GM23338 (cell line): ENCODE measurements around the gene ENPP1. TPM values are rescaled to one million over a fixed set of nuclear protein-coding genes. Genes with fewer than 3 reads are reported as not detected.

Experiments
- ATAC-seq: fragments of 200-7000 bp; cut with Tn5 transposase; 3 replicates; pipeline ENCODE4 v1.9.1; 2020
- DNase-seq: peaks from one replicate; pipeline ENCODE4 v3.0.0-alpha.2; 2015; ENCODE audit warnings: low spot score
- H2AFZ ChIP-seq: fragments of 200-600 bp; sonication (generic); 2 replicates; pipeline ENCODE4 v1.8.0; 2016; ENCODE audit warnings: antibody characterized with exemption, mild to moderate bottlenecking, moderate library complexity
- H3F3A ChIP-seq: fragments of 200-600 bp; sonication (generic); replicated peaks from 2 replicates; pipeline ENCODE4 v1.8.0; 2017; ENCODE audit warnings: antibody characterized with exemption, mixed run types, low read depth
- H3K27ac ChIP-seq: fragments of 200-600 bp; sonication (generic); 2 replicates; pipeline ENCODE4 v1.6.1; 2016; ENCODE audit warnings: low read depth
- H3K27me3 ChIP-seq: fragments of 200-600 bp; sonication (generic); 2 replicates; pipeline ENCODE4 v1.8.0; 2016; ENCODE audit warnings: mild to moderate bottlenecking, mixed run types, moderate library complexity; ENCODE audit not compliant: insufficient read depth
- H3K36me3 ChIP-seq: fragments of 200-600 bp; sonication (generic); 2 replicates; pipeline ENCODE4 v1.8.0; 2016; ENCODE audit warnings: mild to moderate bottlenecking; ENCODE audit not compliant: insufficient read depth
- H3K4me1 ChIP-seq: fragments of 200-600 bp; sonication (generic); 2 replicates; pipeline ENCODE4 v1.8.0; 2016; ENCODE audit warnings: mild to moderate bottlenecking, moderate library complexity; ENCODE audit not compliant: insufficient read depth
- H3K4me2 ChIP-seq: fragments of 200-600 bp; sonication (generic); 2 replicates; pipeline ENCODE4 v1.7.1; 2017; ENCODE audit warnings: mixed run types
- H3K4me3 ChIP-seq: fragments of 200-600 bp; sonication (generic); 2 replicates; pipeline ENCODE4 v1.6.1; 2016; ENCODE audit warnings: mixed run types
- H3K79me2 ChIP-seq: fragments of 200-600 bp; sonication (generic); replicated peaks from 2 replicates; pipeline ENCODE4 v1.8.0; 2017; ENCODE audit warnings: mild to moderate bottlenecking; ENCODE audit not compliant: insufficient read depth
- H3K9me2 ChIP-seq: fragments of 200-600 bp; sonication (generic); 2 replicates; pipeline ENCODE4 v1.8.0; 2017; ENCODE audit not compliant: insufficient read depth
- H4K20me1 ChIP-seq: fragments of 200-600 bp; sonication (generic); replicated peaks from 2 replicates; pipeline ENCODE4 v1.8.0; 2017; ENCODE audit warnings: mild to moderate bottlenecking; ENCODE audit not compliant: insufficient read depth
- H3K27ac Mint-ChIP-seq: 2 replicates; pipeline ENCODE4 v1.8.0; 2020; ENCODE audit warnings: inconsistent platforms, mild to moderate bottlenecking, moderate library complexity, mixed read lengths
- H3K27me3 Mint-ChIP-seq: 3 replicates; pipeline ENCODE4 v1.8.0; 2022; ENCODE audit warnings: low read depth, mild to moderate bottlenecking, moderate library complexity, mixed read lengths, inconsistent platforms; ENCODE audit not compliant: insufficient read depth, poor library complexity
- H3K36me3 Mint-ChIP-seq: 3 replicates; pipeline ENCODE4 v1.8.0; 2021; ENCODE audit warnings: low read depth, mild to moderate bottlenecking, inconsistent platforms, moderate library complexity, mixed read lengths
- H3K4me1 Mint-ChIP-seq: 3 replicates; pipeline ENCODE4 v1.8.0; 2020; ENCODE audit warnings: mild to moderate bottlenecking, inconsistent platforms, mixed read lengths
- H3K4me3 Mint-ChIP-seq: 3 replicates; pipeline ENCODE4 v1.8.0; 2021; ENCODE audit warnings: moderate library complexity, mild to moderate bottlenecking, inconsistent platforms, mixed read lengths
- H3K9me3 Mint-ChIP-seq: 3 replicates; pipeline ENCODE4 v1.8.0; 2020; ENCODE audit warnings: moderate library complexity, mild to moderate bottlenecking, inconsistent platforms, mixed read lengths
- CTCF ChIP-seq, 2 experiments: fragments of 200-600 bp in 1 of 2; sonication (generic) in 1 of 2; conservative IDR thresholded peaks; 2 replicates each; pipeline versions ENCODE4 v1.5.1 to v1.6.1; 2016 to 2017; ENCODE audit warnings: antibody characterized with exemption in 2 of 2, low read depth in 2 of 2, mild to moderate bottlenecking in 2 of 2, moderate library complexity in 1 of 2
- ETS1 ChIP-seq: IDR thresholded peaks from 2 replicates; pipeline ENCODE4 v1.6.1; 2016; ENCODE audit warnings: antibody characterized with exemption
- JUNB ChIP-seq: IDR thresholded peaks from one replicate; pipeline ENCODE4 v1.6.1; 2016; ENCODE audit warnings: antibody characterized with exemption; ENCODE audit not compliant: unreplicated experiment
- ZNF331 ChIP-seq: fragments of 250-450 bp; sonication (Bioruptor Pico); IDR thresholded peaks from 2 replicates; pipeline ENCODE4 v1.5.0; 2020; ENCODE audit warnings: low read depth, mild to moderate bottlenecking, moderate library complexity
- polyA plus RNA-seq: library from polyadenylated mRNA; unstranded; fragments of >200 nt; fragmentation: Nextera tagmentation; extraction: Ambion mirVana; gene quantifications from 2 replicates; pipeline ENCODE4 v1.2.1, GENCODE V29; 2016
- total RNA-seq: library from RNA; depleted of rRNA; stranded (reverse); fragments of >200 nt; shearing (Covaris generic); gene quantifications from 2 replicates; pipeline ENCODE4 v1.2.3, GENCODE V29; 2014

ENPP1 gene
- total and polyA plus RNA-seq, 2 experiments from 2014 or later: 17.3 to 46.9 TPM

- no peak for TF ChIP-seq CTCF (conservative IDR thresholded peaks at IDR 0.05; ENCODE audit: low read depth in 2 of 2)
- no peak for TF ChIP-seq ZNF331 (CRISPR knock-in tag)
- TF ChIP-seq ETS1: no peak
- H3K4me2 ChIP-seq: no peak overlapping the region
- no peaks in the 10 kb centered on the region for H3K36me3 ChIP-seq
- Mint-ChIP-seq H3K27ac (no peak overlapping the region; the same call in 1 of the 2 replicates), H3K4me1 (peaks cover 5% of the 10 kb centered on the region; the same call in 1 of the 3 replicates), H3K9me3 (no peaks in the 10 kb centered on the region), H3K27me3 (peaks cover 4% of the 10 kb centered on the region), H3K4me3 (no peak overlapping the region), H3K36me3 (no peaks in the 10 kb centered on the region)
- H3K9me2 ChIP-seq: peaks cover 12% of the 10 kb centered on the region
- H3K27me3 ChIP-seq: no peaks in the 10 kb centered on the region
- ATAC-seq (no peak), DNase-seq (no peak)
- no peaks in the 10 kb centered on the region for H4K20me1 ChIP-seq
- H3K4me3 ChIP-seq: no peak overlapping the region
- H3K79me2 ChIP-seq: no peaks in the 10 kb centered on the region
- no peak overlapping the region for H3K27ac ChIP-seq
- H2AFZ ChIP-seq: no peak overlapping the region
- H3K4me1 ChIP-seq: no peaks in the 10 kb centered on the region
- H3F3A ChIP-seq: no peaks in the 10 kb centered on the region
Measured at GRCh38 chr6:131779304-131779703, 28.5 kb upstream of the ENPP1 start.

- Histone ChIP-seq H3K9me2 (peaks cover 10% of the 10 kb centered on the region), H3K27me3 (no peaks in the 10 kb centered on the region), H3K4me3 (no peak overlapping the region), H3K79me2 (no peaks in the 10 kb centered on the region), H3K27ac (no peak overlapping the region), H3F3A (no peaks in the 10 kb centered on the region), H3K4me2 (no peak overlapping the region), H4K20me1 (no peaks in the 10 kb centered on the region), H3K36me3 (no peaks in the 10 kb centered on the region), H2AFZ (peak overlapping the region; percentile 76; the same call in 1 of the 2 replicates), H3K4me1 (no peaks in the 10 kb centered on the region)
- TF ChIP-seq JUNB (no peak), CTCF (conservative IDR thresholded peaks at IDR 0.05; ENCODE audit: low read depth in 2 of 2) (0 out of 4 replicates have a peak, but pooled peaks of 1 of the 2 experiments have one; percentile 22)
- Mint-ChIP-seq H3K36me3 (no peaks in the 10 kb centered on the region), H3K9me3 (no peaks in the 10 kb centered on the region), H3K4me1 (peaks cover 5% of the 10 kb centered on the region; the same call in 1 of the 3 replicates), H3K27ac (no peak overlapping the region), H3K4me3 (no peak overlapping the region), H3K27me3 (peaks cover 2% of the 10 kb centered on the region)
- ATAC-seq (no peak; the same call in 2 of the 3 replicates), DNase-seq (peak; percentile 17)
Measured at GRCh38 chr6:131780600-131780999, 27.2 kb upstream of the ENPP1 start.
